HEK293 (cell line): ENCODE results near the gene EIPR1.

Experiments used
- BCL11A ChIP-seq: fragments of 450-650 bp; formaldehyde crosslinking; IDR thresholded peaks from 2 replicates; pipeline ENCODE4 v1.5.1; 2016; ENCODE audit warnings: low read depth, missing biosample characterization, missing genetic modification characterization
- MYNN ChIP-seq: fragments of 450-650 bp; formaldehyde crosslinking; IDR thresholded peaks from 2 replicates; pipeline ENCODE4 v1.5.1; 2016; ENCODE audit warnings: missing biosample characterization, missing genetic modification characterization, borderline replicate concordance
- OVOL3 ChIP-seq: fragments of 450-650 bp; formaldehyde crosslinking; IDR thresholded peaks from 2 replicates; pipeline ENCODE4 v1.5.1; 2016; ENCODE audit warnings: missing biosample characterization, missing genetic modification characterization
- SCRT1 ChIP-seq: fragments of 450-650 bp; formaldehyde crosslinking; IDR thresholded peaks from 2 replicates; pipeline ENCODE4 v1.5.1; 2016; ENCODE audit warnings: missing biosample characterization, missing genetic modification characterization, borderline replicate concordance
- SP2 ChIP-seq: fragments of 450-650 bp; formaldehyde crosslinking; IDR thresholded peaks from 2 replicates; pipeline ENCODE4 v1.5.1; 2016; ENCODE audit warnings: missing biosample characterization, missing genetic modification characterization
- TCF7L2 ChIP-seq: IDR thresholded peaks from 2 replicates; pipeline ENCODE4 v1.6.1; 2011; ENCODE audit warnings: low read depth, mild to moderate bottlenecking, inconsistent platforms, low read length, moderate library complexity, borderline replicate concordance
- ZNF133 ChIP-seq: fragments of 450-650 bp; formaldehyde crosslinking; IDR thresholded peaks from 2 replicates; pipeline ENCODE4 v1.5.1; 2016; ENCODE audit warnings: missing biosample characterization, missing genetic modification characterization
- ZNF138 ChIP-seq: fragments of 450-650 bp; formaldehyde crosslinking; IDR thresholded peaks from 2 replicates; pipeline ENCODE4 v1.5.1; 2016; ENCODE audit warnings: missing biosample characterization, missing genetic modification characterization, borderline replicate concordance
- ZNF274 ChIP-seq, 2 experiments: fragments of 200-500 bp in 1 of 2; fragments of 450-650 bp in 1 of 2; sonication (Bioruptor generic) in 1 of 2; formaldehyde crosslinking in 1 of 2; IDR thresholded peaks; 2 replicates each; pipeline versions ENCODE4 v1.5.1 to v1.6.1; 2014 to 2016; ENCODE audit warnings: borderline replicate concordance in 1 of 2, inconsistent platforms in 1 of 2, low read length in 1 of 2, missing biosample characterization in 1 of 2, missing genetic modification characterization in 1 of 2
- ZNF660 ChIP-seq: fragments of 450-650 bp; IDR thresholded peaks from 2 replicates; pipeline ENCODE4 v1.5.1; 2018; ENCODE audit warnings: missing biosample characterization, mild to moderate bottlenecking, missing genetic modification characterization
- TF ChIP-seq, protein P1 (sequence below): fragments of 450-650 bp; formaldehyde crosslinking; IDR thresholded peaks from 2 replicates; pipeline ENCODE4 v1.5.1; 2016; ENCODE audit warnings: missing biosample characterization, missing genetic modification characterization
- TF ChIP-seq, protein P2 (sequence below): fragments of 450-650 bp; formaldehyde crosslinking; IDR thresholded peaks from 2 replicates; pipeline ENCODE4 v1.5.1; 2016; ENCODE audit warnings: missing biosample characterization, missing genetic modification characterization
- TF ChIP-seq, protein P3 (sequence below): fragments of 450-650 bp; formaldehyde crosslinking; conservative IDR thresholded peaks from 2 replicates; pipeline ENCODE4 v1.5.1; 2016; ENCODE audit warnings: low read depth, missing biosample characterization, missing genetic modification characterization
- TF ChIP-seq, protein P4 (sequence below): fragments of 450-650 bp; formaldehyde crosslinking; IDR thresholded peaks from 2 replicates; pipeline ENCODE4 v1.5.1; 2016; ENCODE audit warnings: missing biosample characterization, missing genetic modification characterization, low read depth

DNA sequence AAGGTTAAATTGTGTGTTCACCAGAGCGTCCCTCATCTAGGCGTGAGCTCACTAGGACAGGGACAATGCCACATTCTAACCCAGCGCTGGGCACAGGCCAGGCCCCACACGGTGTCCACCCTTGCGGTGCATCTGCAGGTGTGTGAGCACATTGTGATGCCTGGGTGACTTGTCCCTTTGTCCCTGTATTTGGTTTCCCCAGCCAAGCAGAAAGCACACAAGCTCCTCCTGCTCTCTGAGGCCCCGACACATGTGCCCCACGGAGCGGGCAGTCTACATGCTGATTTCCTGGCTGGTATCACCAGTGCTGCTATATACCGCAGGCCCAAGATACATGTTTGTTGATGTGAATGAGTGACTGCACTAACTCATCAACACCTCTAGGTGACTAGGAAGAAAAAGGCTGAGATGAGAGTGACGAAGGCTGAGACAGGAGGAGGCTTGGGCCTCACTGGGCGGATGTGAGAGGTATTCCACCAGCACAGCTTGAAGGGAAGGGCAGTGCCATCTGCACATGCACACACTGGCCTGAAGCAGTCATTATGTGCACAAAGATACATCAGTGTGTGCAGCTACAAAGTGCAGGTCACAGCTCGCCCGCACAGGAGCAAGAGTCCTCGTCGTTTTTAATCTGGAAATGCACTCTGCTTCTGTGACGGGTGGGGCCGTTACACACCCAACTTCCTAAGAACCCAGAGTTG is 205.9 kb downstream of the EIPR1 start:
- TF ChIP-seq ZNF138 (tag by site-specific recombination) (no peak), OVOL3 (tag by site-specific recombination) (no peak), MYNN (tag by site-specific recombination) (no peak), ZNF133 (tag by site-specific recombination) (no peak), BCL11A (no peak), ZNF274 (IDR thresholded peaks at IDR 0.05; ENCODE audit: low read length) (no peak), ZNF274 (tag by site-specific recombination; IDR thresholded peaks at IDR 0.05; ENCODE audit: borderline replicate concordance) (no peak), TCF7L2 (no peak), ZNF660 (no peak), SP2 (no peak), SCRT1 (tag by site-specific recombination) (no peak)
- TF ChIP-seq, protein P1, sequence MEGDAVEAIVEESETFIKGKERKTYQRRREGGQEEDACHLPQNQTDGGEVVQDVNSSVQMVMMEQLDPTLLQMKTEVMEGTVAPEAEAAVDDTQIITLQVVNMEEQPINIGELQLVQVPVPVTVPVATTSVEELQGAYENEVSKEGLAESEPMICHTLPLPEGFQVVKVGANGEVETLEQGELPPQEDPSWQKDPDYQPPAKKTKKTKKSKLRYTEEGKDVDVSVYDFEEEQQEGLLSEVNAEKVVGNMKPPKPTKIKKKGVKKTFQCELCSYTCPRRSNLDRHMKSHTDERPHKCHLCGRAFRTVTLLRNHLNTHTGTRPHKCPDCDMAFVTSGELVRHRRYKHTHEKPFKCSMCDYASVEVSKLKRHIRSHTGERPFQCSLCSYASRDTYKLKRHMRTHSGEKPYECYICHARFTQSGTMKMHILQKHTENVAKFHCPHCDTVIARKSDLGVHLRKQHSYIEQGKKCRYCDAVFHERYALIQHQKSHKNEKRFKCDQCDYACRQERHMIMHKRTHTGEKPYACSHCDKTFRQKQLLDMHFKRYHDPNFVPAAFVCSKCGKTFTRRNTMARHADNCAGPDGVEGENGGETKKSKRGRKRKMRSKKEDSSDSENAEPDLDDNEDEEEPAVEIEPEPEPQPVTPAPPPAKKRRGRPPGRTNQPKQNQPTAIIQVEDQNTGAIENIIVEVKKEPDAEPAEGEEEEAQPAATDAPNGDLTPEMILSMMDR (tag by site-specific recombination): no peak
- TF ChIP-seq, protein P2, sequence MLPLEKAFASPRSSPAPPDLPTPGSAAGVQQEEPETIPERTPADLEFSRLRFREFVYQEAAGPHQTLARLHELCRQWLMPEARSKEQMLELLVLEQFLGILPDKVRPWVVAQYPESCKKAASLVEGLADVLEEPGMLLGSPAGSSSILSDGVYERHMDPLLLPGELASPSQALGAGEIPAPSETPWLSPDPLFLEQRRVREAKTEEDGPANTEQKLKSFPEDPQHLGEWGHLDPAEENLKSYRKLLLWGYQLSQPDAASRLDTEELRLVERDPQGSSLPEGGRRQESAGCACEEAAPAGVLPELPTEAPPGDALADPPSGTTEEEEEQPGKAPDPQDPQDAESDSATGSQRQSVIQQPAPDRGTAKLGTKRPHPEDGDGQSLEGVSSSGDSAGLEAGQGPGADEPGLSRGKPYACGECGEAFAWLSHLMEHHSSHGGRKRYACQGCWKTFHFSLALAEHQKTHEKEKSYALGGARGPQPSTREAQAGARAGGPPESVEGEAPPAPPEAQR (tag by site-specific recombination): no peak
- TF ChIP-seq, protein P3, sequence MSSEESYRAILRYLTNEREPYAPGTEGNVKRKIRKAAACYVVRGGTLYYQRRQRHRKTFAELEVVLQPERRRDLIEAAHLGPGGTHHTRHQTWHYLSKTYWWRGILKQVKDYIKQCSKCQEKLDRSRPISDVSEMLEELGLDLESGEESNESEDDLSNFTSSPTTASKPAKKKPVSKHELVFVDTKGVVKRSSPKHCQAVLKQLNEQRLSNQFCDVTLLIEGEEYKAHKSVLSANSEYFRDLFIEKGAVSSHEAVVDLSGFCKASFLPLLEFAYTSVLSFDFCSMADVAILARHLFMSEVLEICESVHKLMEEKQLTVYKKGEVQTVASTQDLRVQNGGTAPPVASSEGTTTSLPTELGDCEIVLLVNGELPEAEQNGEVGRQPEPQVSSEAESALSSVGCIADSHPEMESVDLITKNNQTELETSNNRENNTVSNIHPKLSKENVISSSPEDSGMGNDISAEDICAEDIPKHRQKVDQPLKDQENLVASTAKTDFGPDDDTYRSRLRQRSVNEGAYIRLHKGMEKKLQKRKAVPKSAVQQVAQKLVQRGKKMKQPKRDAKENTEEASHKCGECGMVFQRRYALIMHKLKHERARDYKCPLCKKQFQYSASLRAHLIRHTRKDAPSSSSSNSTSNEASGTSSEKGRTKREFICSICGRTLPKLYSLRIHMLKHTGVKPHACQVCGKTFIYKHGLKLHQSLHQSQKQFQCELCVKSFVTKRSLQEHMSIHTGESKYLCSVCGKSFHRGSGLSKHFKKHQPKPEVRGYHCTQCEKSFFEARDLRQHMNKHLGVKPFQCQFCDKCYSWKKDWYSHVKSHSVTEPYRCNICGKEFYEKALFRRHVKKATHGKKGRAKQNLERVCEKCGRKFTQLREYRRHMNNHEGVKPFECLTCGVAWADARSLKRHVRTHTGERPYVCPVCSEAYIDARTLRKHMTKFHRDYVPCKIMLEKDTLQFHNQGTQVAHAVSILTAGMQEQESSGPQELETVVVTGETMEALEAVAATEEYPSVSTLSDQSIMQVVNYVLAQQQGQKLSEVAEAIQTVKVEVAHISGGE (tag by site-specific recombination): no peak
- TF ChIP-seq, protein P4, sequence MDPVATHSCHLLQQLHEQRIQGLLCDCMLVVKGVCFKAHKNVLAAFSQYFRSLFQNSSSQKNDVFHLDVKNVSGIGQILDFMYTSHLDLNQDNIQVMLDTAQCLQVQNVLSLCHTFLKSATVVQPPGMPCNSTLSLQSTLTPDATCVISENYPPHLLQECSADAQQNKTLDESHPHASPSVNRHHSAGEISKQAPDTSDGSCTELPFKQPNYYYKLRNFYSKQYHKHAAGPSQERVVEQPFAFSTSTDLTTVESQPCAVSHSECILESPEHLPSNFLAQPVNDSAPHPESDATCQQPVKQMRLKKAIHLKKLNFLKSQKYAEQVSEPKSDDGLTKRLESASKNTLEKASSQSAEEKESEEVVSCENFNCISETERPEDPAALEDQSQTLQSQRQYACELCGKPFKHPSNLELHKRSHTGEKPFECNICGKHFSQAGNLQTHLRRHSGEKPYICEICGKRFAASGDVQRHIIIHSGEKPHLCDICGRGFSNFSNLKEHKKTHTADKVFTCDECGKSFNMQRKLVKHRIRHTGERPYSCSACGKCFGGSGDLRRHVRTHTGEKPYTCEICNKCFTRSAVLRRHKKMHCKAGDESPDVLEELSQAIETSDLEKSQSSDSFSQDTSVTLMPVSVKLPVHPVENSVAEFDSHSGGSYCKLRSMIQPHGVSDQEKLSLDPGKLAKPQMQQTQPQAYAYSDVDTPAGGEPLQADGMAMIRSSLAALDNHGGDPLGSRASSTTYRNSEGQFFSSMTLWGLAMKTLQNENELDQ: no peak
